Measurements from ENCODE around the gene GLIPR1. TPM values are rescaled to one million over a fixed set of nuclear protein-coding genes. Genes with fewer than 3 reads are reported as not detected.

Gene GLIPR1
- total RNA-seq (2021): 0.09 and 0.13 TPM in 2 replicates
- long read RNA-seq, partial matches to known transcripts: 0 of 2 reads
- long read RNA-seq, other reads (novel, unspliced or antisense): 2 of 2 reads

DNA sequence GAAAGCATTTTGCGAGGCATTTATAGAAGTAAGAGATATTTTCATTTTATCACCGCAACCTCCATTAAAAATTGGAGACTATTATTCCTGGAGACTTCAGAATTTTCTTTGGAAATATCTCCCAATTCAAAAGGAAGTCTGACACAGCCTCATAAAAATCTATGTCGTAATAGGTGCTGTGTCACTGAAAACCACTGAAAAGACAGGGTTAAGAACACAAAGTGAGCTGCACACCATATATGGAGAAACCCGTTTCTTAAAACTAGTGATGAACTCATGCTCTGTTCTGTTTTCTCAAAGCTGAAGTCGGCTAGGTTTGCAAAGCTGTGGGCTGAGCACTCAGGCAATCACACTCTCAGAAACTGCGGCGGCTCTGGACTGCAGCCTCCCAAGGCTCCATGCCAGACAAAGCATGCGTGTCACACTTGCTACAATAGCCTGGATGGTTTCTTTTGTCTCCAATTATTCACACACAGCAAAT, at the start of gene GLIPR1:
Gene GLIPR1, plus strand, starts transcription at position 287 of the 481 bp plus-strand sequence. Its CDS starts 126 bp downstream, at position 413.
- WGBS (ENCODE audit: extremely low coverage, insufficient read length, low lambda C conversion rate): no CpG with 5 or more reads among the region's 8 CpGs
- Mint-ChIP-seq H3K36me3 (ENCODE audit: insufficient read depth in 1 of 3, low read depth in 3 of 3) (no peaks in the 10 kb centered on the region), H3K4me1 (peaks cover 13 to 22% of the 10 kb centered on the region in 2 experiments), H3K27ac (no peak within 1 kb of the TSS; a peak in 2 of 7 replicates), H3K9me3 (no peaks in the 10 kb centered on the region), H3K4me3 (no peak within 1 kb of the TSS), H3K27me3 (ENCODE audit: low read depth) (no peaks in the 10 kb centered on the region)
- DNase-seq: no peak
- H3K9ac ChIP-seq (ENCODE audit: extremely low read depth, insufficient read length, low read length): no peak within 1 kb of the TSS
- H3K9me3 ChIP-seq (ENCODE audit: control insufficient read depth, low read depth, low read length): no peaks in the 10 kb centered on the region
- H3K27ac ChIP-seq (ENCODE audit: insufficient read length, low read depth, low read length): no peak within 1 kb of the TSS
- no peak within 1 kb of the TSS for H3K56ac ChIP-seq (ENCODE audit: insufficient read length, low read depth, low read length)
- H2AK5ac ChIP-seq (ENCODE audit: insufficient read length, low read length): no peak within 1 kb of the TSS
- H4K20me1 ChIP-seq (ENCODE audit: control insufficient read depth, insufficient read depth, insufficient read length): no peaks in the 10 kb centered on the region
- H3K4me1 ChIP-seq (ENCODE audit: insufficient read depth, low read length): no peaks in the 10 kb centered on the region; the same call in 1 of the 2 replicates
- H2BK12ac ChIP-seq (ENCODE audit: insufficient read length, low read depth, low read length): no peak within 1 kb of the TSS
- H3K18ac ChIP-seq (ENCODE audit: insufficient read length, low read depth, low read length): no peak within 1 kb of the TSS
- H2BK20ac ChIP-seq (ENCODE audit: low read depth, low read length, poor library complexity, severe bottlenecking): no peak within 1 kb of the TSS
- no peak within 1 kb of the TSS for H2BK15ac ChIP-seq (ENCODE audit: low read depth, low read length)
- H3K27me3 ChIP-seq (ENCODE audit: insufficient read depth, low read length): no peaks in the 10 kb centered on the region
- no peak within 1 kb of the TSS for H2BK120ac ChIP-seq (ENCODE audit: low read depth, low read length, poor library complexity, severe bottlenecking)
- no peak within 1 kb of the TSS for H3K14ac ChIP-seq (ENCODE audit: insufficient read depth, low read length)
- H4K8ac ChIP-seq (replicated peaks; ENCODE audit: insufficient read length, low read depth, low read length): no peak within 1 kb of the TSS
- no peak within 1 kb of the TSS for H4K5ac ChIP-seq (ENCODE audit: insufficient read length, low read depth, low read length)
- H3T11ph ChIP-seq (ENCODE audit: low read length): no peak within 1 kb of the TSS
- no peak within 1 kb of the TSS for H4K91ac ChIP-seq (ENCODE audit: insufficient read length, low read depth, low read length)
- H3K23me2 ChIP-seq (ENCODE audit: insufficient read length, low read depth, low read length, poor library complexity, severe bottlenecking): no peaks in the 10 kb centered on the region
- no peak within 1 kb of the TSS for H3K4me2 ChIP-seq (ENCODE audit: insufficient read depth, insufficient read length, low read length)
- no peaks in the 10 kb centered on the region for H3K79me2 ChIP-seq (ENCODE audit: insufficient read depth, low read length)
- no peak within 1 kb of the TSS for H3K4ac ChIP-seq (ENCODE audit: low read depth, low read length)
- no peak within 1 kb of the TSS for H3K23ac ChIP-seq (ENCODE audit: insufficient read length, low read depth, low read length)
- H3K79me1 ChIP-seq (ENCODE audit: insufficient read depth, low read depth, low read length, poor library complexity, severe bottlenecking): no peaks in the 10 kb centered on the region
- H2AFZ ChIP-seq (ENCODE audit: low read length): no peak within 1 kb of the TSS
- no peak within 1 kb of the TSS for H2BK5ac ChIP-seq (ENCODE audit: insufficient read length, low read length)
- TF ChIP-seq, protein P1, sequence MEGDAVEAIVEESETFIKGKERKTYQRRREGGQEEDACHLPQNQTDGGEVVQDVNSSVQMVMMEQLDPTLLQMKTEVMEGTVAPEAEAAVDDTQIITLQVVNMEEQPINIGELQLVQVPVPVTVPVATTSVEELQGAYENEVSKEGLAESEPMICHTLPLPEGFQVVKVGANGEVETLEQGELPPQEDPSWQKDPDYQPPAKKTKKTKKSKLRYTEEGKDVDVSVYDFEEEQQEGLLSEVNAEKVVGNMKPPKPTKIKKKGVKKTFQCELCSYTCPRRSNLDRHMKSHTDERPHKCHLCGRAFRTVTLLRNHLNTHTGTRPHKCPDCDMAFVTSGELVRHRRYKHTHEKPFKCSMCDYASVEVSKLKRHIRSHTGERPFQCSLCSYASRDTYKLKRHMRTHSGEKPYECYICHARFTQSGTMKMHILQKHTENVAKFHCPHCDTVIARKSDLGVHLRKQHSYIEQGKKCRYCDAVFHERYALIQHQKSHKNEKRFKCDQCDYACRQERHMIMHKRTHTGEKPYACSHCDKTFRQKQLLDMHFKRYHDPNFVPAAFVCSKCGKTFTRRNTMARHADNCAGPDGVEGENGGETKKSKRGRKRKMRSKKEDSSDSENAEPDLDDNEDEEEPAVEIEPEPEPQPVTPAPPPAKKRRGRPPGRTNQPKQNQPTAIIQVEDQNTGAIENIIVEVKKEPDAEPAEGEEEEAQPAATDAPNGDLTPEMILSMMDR (conservative IDR thresholded peaks at IDR 0.05): no peak
